IPS-NIHi11 (cell line): ENCODE data around the gene HPS4.
"Not testable (repeated sequence)": the region's sequence is repeated elsewhere in the genome, so short reads cannot be mapped to it uniquely, and the experiment has no call there.

Experiments used
- DNase-seq: peaks from one replicate; pipeline ENCODE4 v3.0.0; 2012; ENCODE audit warnings: mixed read lengths, low spot score

The HPS4 gene

DNA sequence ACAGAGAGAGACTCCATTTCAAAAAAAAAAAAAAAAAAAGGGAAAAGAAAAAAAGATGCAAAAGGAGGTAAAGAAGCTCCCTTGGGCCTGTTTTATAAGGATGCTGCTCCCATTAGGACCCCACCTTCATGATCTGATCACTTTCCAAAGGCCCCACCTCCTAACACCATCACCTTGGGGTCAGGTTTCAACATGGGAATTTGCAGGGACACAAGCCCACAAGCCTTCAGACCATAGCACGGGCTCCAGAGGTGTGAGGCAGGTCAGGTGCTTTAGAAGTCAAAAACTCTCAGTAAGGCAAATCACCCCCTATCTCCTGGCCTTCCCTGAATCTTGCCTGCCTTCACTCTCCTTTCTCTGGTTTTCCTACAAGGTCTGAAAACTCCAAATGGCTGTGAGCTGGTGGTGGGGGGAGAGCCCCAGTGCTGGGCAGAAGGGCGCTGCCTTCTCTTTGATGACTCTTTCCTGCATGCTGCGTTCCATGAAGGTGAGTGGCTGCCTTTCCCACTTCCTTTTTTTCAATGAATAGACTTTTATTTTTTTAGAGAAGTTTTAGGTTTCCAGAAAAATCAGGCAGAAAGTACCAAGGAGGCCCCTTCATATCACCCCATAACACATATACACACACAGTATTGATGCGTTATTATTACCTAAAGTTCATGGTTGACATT lies 41.4 kb downstream of the HPS4 start:
- peak; percentile 37 for DNase-seq

GRCh38 chr22:26439559-26439958 lies 44.0 kb downstream of the HPS4 start:
- DNase-seq, result no peak

DNA sequence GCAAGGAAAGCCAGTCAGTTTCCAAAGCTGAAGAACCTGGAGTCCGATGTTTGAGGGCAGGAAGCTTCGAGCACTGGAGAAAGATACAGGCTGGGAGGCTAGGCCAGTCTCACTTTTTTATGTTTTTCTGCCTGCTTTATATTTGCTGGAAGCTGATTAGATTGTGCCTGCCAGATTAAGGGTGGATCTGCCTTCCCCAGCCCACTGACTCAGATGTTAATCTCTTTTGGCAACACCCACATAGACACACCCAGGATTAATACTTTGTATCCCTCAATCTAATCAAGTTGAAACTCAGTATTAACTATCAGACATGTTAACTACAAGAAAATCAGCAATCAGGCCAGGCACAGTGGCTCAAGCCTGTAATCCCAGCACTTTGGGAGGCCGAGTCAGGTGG lies 44.8 kb downstream of the HPS4 start:
- not testable (repeated sequence) for DNase-seq

DNA sequence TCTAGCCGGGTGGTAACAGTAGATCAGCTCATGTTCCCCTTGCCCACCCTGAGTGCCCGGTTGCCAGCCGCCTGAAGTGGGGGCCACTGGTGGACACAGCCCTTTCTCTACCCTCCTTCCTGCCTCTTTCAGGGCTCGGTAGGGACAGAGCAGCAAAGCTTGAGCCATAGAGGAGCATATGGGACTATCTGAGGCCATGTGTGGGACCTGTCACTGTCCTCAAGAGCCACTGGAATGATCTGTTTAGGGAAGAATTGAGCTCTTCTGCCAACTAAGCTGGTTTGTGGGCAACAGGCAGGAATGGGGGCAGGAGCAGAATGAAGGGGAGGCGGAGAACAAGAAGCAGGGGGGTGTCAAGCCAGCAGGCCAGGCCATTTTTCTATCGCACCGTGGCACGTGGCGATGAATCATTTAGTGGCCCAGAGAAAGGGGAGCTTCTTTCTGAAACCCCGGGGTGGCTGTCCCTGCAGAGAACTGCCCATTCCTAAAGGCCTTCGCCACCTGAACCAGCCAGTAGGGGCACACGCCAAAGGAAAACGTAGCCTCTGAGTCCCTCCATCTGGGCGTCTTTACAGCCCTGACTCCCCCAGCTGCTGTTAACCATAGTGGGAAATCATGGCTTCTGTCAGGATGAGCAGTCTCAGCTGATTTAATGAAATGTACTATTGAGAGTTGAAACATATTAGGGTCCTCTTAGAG lies 45.7 kb downstream of the HPS4 start:
- DNase-seq, result peak; percentile 44

DNA sequence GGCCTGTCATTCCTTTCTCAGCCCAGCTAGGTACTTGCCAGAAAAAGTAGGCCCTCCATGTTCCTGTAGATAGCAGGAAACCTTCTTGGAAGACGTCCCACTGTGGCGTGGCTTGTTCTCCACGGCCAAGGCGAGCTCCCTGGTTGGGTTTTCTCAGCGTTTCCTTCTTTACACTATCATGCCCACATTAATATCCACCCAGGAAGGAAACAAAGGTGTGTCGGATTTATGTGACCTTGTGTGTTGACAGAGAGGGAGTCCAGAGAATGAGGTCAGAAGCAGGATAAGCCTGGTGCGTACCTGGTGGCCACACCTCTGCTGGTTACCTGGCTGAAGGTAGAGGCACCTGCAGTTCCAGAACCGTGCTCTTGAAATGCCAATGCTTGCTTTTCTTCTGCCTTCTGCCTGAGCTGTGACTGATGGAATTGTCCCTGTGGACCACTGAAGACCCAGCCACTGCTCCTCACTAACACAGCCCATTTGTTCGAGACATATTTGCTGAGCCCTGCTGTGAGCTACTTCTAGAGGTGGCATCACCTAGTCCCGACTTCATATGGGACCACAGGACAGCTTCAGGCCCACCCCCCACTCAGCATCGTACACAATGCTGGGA lies 46.6 kb downstream of the HPS4 start:
- no peak for DNase-seq

DNA sequence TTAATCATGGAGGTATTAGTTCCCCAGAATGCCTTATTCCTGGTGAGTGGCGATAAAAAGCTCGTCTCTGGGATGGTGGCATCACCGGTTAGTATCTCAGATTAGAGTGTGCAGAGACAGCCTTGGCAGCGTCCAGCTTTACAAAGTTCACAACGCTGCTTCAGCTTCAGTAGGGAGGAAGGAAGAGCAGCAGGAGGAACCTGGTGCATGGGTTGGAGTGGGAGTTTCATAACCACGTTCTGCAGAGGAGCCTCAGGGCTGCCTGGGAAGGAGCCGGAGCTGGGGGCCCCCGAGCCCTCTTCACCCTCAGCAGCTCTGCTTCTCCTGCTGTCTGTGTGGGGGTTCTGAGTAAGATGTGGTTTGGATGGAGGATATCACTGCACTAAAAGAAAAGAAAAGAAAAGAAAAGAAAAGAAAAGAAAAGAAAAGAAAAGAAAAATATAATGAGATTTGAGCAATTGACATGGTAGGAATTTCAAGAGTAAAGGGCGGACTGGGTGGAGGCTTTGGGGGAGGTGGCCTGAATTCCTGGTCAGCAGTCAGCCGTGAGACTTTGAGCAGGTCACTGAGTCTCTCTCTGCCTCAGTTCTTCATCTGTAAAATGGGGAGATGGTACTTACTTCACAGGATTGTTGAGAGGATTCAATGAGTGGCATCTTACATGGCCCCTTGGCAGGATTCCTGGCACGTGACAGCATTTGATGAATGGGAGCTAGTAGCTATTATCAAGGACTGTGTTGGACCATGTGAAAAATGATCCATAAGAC lies 48.1 kb downstream of the HPS4 start:
- DNase-seq, result no peak

DNA sequence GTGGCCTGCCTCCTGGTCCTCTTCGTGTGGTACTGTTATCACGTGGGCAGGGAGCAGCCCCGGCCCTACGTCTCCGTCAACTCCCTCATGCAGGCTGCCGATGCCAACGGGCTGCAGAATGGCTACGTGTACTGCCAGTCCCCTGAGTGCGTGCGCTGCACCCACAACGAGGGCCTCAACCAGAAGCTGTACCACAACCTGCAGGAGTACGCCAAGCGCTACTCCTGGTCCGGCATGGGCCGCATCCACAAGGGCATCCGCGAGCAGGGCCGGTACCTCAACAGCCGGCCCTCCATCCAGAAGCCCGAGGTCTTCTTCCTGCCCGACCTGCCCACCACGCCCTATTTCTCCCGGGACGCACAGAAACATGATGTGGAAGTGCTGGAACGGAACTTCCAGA lies 49.8 kb downstream of the HPS4 start:
- DNase-seq, result no peak

DNA sequence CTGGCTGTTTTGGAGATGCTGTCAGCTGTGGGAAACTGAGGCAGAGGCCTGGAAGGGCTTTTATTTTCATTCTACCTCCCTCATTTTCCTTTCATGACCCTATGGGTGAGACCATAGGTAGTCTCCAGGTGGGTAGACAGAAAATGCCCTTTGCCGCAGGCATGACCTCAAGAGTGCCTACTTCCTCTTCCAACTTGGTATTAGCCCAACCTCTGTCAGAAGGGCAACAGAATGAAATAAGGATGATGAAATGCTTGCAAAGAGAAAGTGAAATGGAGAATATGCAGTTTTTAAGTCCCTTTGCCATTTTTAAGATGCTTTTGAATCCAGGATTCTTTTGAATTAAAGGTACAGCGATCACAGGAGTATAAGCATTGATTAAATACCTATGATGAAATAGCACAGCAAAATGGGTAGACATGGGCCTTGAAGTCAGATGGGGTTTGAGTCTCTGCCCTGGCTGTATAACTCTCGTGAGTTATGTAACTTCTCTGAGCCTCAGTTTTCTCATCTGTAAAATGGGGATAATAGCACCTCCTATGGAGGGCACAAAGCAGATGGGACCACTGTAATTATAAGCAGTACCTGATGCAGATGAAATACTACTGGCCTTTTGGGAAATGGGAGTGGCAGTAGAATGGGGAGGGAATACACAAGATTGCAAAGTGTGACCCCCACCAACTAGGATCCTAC lies 50.8 kb downstream of the HPS4 start:
- DNase-seq, result no peak

DNA sequence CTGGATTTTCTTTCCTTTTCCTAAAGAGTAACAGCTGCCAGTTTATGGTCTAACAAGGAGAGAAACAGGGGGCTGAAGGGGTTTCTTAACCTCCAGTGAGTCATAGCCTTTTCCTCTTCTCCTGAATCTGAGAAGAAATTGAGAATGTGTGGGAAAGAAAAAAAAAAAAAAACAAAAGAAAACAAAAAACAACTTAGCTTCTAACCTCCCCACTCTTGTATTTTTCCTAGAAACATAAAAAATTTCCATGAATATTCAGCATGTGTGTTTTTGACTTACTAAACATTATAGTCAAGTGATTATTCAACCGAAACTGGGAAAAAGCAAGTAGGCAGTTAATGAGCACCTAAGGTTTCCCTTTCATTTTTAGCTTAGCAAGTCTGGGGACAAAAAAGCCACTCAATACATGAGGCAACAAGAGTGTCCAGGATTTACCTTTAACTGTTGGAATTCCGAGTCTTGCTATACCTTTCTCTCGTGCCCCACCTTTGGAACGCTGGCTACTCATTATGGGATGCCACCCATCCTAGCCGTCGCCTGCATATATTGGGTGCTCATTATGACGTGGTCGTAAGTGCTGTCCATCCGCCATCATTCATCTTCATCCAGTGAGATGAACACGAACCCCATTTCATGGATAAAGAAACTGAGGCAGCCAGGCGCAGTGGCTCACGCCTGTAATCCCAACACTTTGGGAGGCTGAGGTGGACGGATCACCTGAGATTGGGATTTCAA lies 52.2 kb downstream of the HPS4 start:
- no peak for DNase-seq

GRCh38 chr22:26430600-26430999 lies 53.0 kb downstream of the HPS4 start:
- DNase-seq, result no peak

DNA sequence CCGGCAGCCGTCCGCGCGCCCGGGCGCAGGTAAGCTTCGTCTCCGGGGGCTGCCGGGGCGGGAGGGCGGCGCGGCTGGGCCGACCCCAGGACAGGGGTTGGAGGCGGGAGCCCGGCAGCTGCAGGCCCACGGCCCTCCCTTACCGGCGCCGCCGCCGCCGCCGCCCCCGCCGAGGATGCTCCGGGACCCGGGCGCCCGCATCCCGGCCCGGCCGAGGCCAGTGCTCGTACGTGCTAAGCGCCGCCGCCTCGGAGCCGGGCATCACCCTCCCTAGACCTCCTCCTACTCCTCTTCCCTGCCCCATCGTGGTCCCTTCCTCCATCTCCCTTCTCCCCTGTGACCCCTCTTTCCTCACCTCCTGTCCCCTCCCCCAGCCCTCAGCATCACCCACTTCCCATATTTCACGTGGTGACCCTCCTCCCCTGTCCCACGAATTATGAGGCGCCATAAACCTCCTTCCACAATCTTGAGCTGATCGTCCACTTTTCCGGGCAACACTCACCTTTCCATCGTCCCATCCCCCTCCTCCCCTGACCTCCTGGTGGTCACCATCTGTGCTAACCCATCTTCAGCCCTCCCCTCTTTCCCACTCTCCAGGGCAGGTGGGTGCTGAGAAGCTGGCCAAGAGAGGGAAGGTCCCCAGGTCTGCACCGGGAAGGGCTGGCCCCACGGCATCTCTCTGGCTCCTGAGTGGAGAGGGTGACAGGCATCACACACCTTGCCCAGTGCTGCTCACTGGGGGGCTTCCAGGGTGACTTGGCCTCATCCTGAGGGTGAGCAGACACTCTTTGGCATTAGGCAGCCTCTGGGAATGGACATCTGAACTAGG lies 53.9 kb downstream of the HPS4 start:
- no peak for DNase-seq

GRCh38 chr22:26428515-26429457 lies 54.8 kb downstream of the HPS4 start, which contains the start of gene ASPHD2:
Gene ASPHD2 (plus strand): TSS chr22:26429260. CDS start chr22:26433616, 4,356 bp downstream.
- peak; percentile 96 for DNase-seq

DNA sequence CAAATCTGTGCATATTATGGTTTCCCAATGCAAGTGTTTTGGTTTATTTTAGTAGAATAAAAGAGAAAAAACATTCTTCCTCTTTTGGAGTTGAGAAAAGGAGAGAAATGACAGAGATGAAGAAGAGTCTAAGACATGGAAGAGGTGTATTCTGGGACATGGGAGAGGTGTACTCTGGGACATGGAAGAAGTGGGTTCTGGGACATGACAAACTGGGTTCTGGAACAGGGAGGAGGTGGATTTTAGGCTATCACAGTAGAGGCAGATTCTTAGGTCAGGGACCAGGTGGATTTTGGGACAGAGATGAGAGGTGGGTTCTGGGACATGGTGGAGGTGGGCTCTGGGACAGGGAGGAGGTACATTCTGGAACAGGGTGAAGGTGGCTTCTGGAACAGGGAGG lies 56.7 kb downstream of the HPS4 start:
- DNase-seq, result no peak

GRCh38 chr22:26418620-26419019 lies 65.0 kb downstream of the HPS4 start:
- DNase-seq, result no peak

- no peak for DNase-seq
Measured at GRCh38 chr22:26417406-26417805, 66.2 kb downstream of the HPS4 start.

- peak; percentile 70 for DNase-seq
Measured at GRCh38 chr22:26416670-26417276, 66.8 kb downstream of the HPS4 start.

DNA sequence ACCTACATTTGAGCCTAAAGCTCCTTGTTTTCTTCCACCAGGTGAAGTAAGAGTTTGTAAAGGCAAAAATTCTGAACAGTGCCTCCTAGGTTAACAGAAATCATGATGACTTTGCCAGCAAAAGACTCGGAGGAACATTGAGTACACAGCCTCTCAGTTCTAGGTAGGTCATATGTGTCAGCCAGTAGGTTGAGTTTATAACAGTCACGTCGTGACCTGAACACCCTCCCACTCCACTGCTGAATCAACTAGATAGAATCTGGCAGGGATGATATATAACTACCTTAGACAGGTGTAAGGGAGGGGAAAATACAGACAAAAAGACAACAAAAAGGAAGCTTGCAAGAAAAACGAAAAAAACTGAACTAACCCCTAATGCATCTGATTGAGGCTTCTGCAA lies 67.3 kb downstream of the HPS4 start:
- no peak for DNase-seq

DNA sequence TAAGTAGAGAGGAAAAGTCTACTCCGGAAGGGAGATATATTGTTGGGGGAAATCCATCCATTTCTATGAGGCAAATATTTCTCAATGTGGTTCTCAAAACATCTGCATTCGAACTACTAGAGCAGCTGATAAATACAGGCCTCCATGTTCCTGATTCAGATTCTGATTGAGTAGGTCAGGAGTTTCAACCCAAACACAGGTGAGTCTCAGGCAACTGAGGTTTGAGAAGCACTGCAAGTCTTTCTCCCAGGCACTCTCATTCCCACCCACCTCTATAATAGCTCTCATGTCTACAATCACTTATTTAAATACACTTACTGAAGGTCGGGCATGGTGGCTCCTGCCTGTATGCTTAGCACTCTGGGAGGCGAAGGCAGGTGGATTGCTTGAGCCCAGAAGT lies 69.2 kb downstream of the HPS4 start:
- no peak for DNase-seq

DNA sequence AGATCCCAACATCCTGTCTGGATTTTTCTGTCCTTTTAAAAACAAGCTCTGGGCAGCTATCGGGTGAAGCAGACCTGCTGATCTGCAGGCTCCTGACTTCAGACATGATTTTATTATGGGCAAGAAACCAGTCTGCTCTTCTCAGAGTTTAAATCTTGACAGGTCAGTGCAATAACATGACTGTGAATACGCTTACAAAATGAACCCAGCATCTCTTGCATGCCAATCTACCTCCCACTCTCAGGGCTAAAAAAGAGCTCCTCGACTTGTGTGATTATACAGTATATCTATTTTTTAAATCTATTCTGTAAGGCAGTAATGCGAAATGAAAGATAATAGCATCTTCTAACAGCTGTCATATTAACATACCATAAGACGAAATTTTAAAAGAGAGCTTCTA lies 73.2 kb downstream of the HPS4 start:
- DNase-seq, result no peak
